Esophagus squamous epithelium (tissue), 4 donors: Measurements from ENCODE around the gene TUB. TPM values are rescaled to one million over a fixed set of nuclear protein-coding genes. Genes with fewer than 3 reads are reported as not detected.

Source experiments
- total RNA-seq, 4 donors: library from RNA; depleted of rRNA; stranded (reverse); fragments of >200 nt; gene quantifications; one replicate each; pipeline ENCODE4 v1.1.0, GENCODE V29; 2016

TUB gene
- total RNA-seq, 4 donors from 2014 or later: 1.7 to 6.1 (median 2.4) TPM

Other genes with a start within 250 kb of the TUB start
- not detected for gene OR10A6, start 149.9 kb upstream of the TUB start, total RNA-seq
- gene OR10A3, start 139.5 kb upstream of the TUB start, total RNA-seq: not detected
- not detected for gene NLRP10, start 115.8 kb upstream of the TUB start, total RNA-seq
- 100 to 1,000 TPM; 156 to 237 (median 204) TPM for gene EIF3F, start 93.9 kb upstream of the TUB start, total RNA-seq
- gene RIC3, start 87.8 kb downstream of the TUB start, total RNA-seq: 10 to 100 TPM in 1 of 4 donors, 1 to 10 TPM in 3; 2.7 to 14.1 (median 8.1) TPM
- gene LMO1, start 182.7 kb downstream of the TUB start, total RNA-seq: not detected